ENCODE data around the gene EXOSC5. TPM values are rescaled to one million over a fixed set of nuclear protein-coding genes. Genes with fewer than 3 reads are reported as not detected.
A peak's percentile ranks its signal among the peaks of the same experiment; 100 is the strongest.

Gene EXOSC5
- total RNA-seq, 1 donor from 2014 or later = 10.6 TPM

- no peak for TF ChIP-seq CTCF (IDR thresholded peaks at IDR 0.05)
- no peak for DNase-seq (ENCODE audit: extremely low spot score, unreplicated experiment)
- Mint-ChIP-seq H3K4me1 (ENCODE audit: unreplicated experiment) (peaks cover 30% of the 10 kb centered on the region), H3K9me3 (ENCODE audit: unreplicated experiment) (no peaks in the 10 kb centered on the region), H3K27me3 (ENCODE audit: unreplicated experiment) (no peaks in the 10 kb centered on the region), H3K4me3 (ENCODE audit: unreplicated experiment) (peak overlapping the region; percentile 99), H3K27ac (ENCODE audit: unreplicated experiment) (no peak overlapping the region), H3K36me3 (ENCODE audit: unreplicated experiment) (peaks cover 3% of the 10 kb centered on the region)
These were observed 2.4 kb upstream of the EXOSC5 start for GRCh38 chr19:41399525-41399924.

- Mint-ChIP-seq H3K36me3 (ENCODE audit: unreplicated experiment) (peaks cover 3% of the 10 kb centered on the region), H3K27ac (ENCODE audit: unreplicated experiment) (peak overlapping the region; percentile 10), H3K9me3 (ENCODE audit: unreplicated experiment) (no peaks in the 10 kb centered on the region), H3K27me3 (ENCODE audit: unreplicated experiment) (no peaks in the 10 kb centered on the region), H3K4me1 (ENCODE audit: unreplicated experiment) (peaks cover 30% of the 10 kb centered on the region), H3K4me3 (ENCODE audit: unreplicated experiment) (peak overlapping the region; percentile 99)
- no peak for TF ChIP-seq CTCF (IDR thresholded peaks at IDR 0.05)
- no peak for DNase-seq (ENCODE audit: extremely low spot score, unreplicated experiment)
These were observed 1.9 kb upstream of the EXOSC5 start for GRCh38 chr19:41399091-41399490.

GRCh38 chr19:41398598-41398997, 1.4 kb upstream of the EXOSC5 start:
- no peaks in the 10 kb centered on the region for H3K9me3 Mint-ChIP-seq (ENCODE audit: unreplicated experiment)

GRCh38 chr19:41398050-41398418, 875 bp upstream of the EXOSC5 start:
- H3K36me3 Mint-ChIP-seq (ENCODE audit: unreplicated experiment) = peaks cover 3% of the 10 kb centered on the region
- no peaks in the 10 kb centered on the region for H3K27me3 Mint-ChIP-seq (ENCODE audit: unreplicated experiment)
- H3K9me3 Mint-ChIP-seq (ENCODE audit: unreplicated experiment) = no peaks in the 10 kb centered on the region
- peaks cover 30% of the 10 kb centered on the region for H3K4me1 Mint-ChIP-seq (ENCODE audit: unreplicated experiment)
- no peak for DNase-seq (ENCODE audit: extremely low spot score, unreplicated experiment)
- peak overlapping the region; percentile 99 for H3K27ac Mint-ChIP-seq (ENCODE audit: unreplicated experiment)
- no peak for TF ChIP-seq CTCF (IDR thresholded peaks at IDR 0.05)
- H3K4me3 Mint-ChIP-seq (ENCODE audit: unreplicated experiment) = peak overlapping the region; percentile 99

More at GRCh38 chr19:41398598-41398997, 1.4 kb upstream of the EXOSC5 start:
- peaks cover 30% of the 10 kb centered on the region for H3K4me1 Mint-ChIP-seq (ENCODE audit: unreplicated experiment)
- H3K27me3 Mint-ChIP-seq (ENCODE audit: unreplicated experiment) = no peaks in the 10 kb centered on the region
- TF ChIP-seq CTCF (IDR thresholded peaks at IDR 0.05) = no peak
- H3K36me3 Mint-ChIP-seq (ENCODE audit: unreplicated experiment) = peaks cover 3% of the 10 kb centered on the region
- peak overlapping the region; percentile 99 for H3K4me3 Mint-ChIP-seq (ENCODE audit: unreplicated experiment)
- no peak overlapping the region for H3K27ac Mint-ChIP-seq (ENCODE audit: unreplicated experiment)
- no peak for DNase-seq (ENCODE audit: extremely low spot score, unreplicated experiment)

- no peaks in the 10 kb centered on the region for H3K27me3 Mint-ChIP-seq (ENCODE audit: unreplicated experiment)
- H3K27ac Mint-ChIP-seq (ENCODE audit: unreplicated experiment) = peak overlapping the region; percentile 8
- H3K4me1 Mint-ChIP-seq (ENCODE audit: unreplicated experiment) = peaks cover 30% of the 10 kb centered on the region
- H3K9me3 Mint-ChIP-seq (ENCODE audit: unreplicated experiment) = no peaks in the 10 kb centered on the region
- H3K4me3 Mint-ChIP-seq (ENCODE audit: unreplicated experiment) = peak overlapping the region; percentile 46
- no peak for DNase-seq (ENCODE audit: extremely low spot score, unreplicated experiment)
- no peak for TF ChIP-seq CTCF (IDR thresholded peaks at IDR 0.05)
- peaks cover 2% of the 10 kb centered on the region for H3K36me3 Mint-ChIP-seq (ENCODE audit: unreplicated experiment)
These were observed 1.8 kb downstream of the EXOSC5 start for GRCh38 chr19:41395355-41395754.

Data from osteocyte (in vitro differentiated cells).